Measurements from ENCODE around the gene PDE8A. TPM values are rescaled to one million over a fixed set of nuclear protein-coding genes. Genes with fewer than 3 reads are reported as not detected.

PDE8A gene
- total RNA-seq, 1 experiment from 2014 or later = 27.4 TPM

GRCh38 chr15:84938726-84939125, 42.9 kb upstream of the PDE8A start:
- Mint-ChIP-seq H3K27ac (ENCODE audit: low read depth, unreplicated experiment) (no peak overlapping the region), H3K4me1 (ENCODE audit: insufficient read depth, unreplicated experiment) (no peaks in the 10 kb centered on the region), H3K27me3 (ENCODE audit: insufficient read depth, unreplicated experiment) (peaks cover 12% of the 10 kb centered on the region), H3K4me3 (ENCODE audit: unreplicated experiment) (no peak overlapping the region), H3K36me3 (ENCODE audit: insufficient read depth, unreplicated experiment) (no peaks in the 10 kb centered on the region), H3K9me3 (ENCODE audit: unreplicated experiment) (no peaks in the 10 kb centered on the region)
- CTCF ChIA-PET = interaction anchor here (0.8 to 1.1 kb wide), 2 partner anchors 11 to 283 kb away, joined by 3 to 4 read pairs; no protein-coding TSS in a partner anchor
- no peak for DNase-seq (ENCODE audit: unreplicated experiment)
- POLR2A ChIA-PET = interaction anchor here (0.7 kb wide), 1 partner anchor 204 kb away, joined by 6 read pairs; no protein-coding TSS in a partner anchor
- BruUV-seq (replicated peaks) = no TSS peak
- no peak for TF ChIP-seq CTCF (IDR thresholded peaks at IDR 0.05; ENCODE audit: unreplicated experiment)
- intact Hi-C loops (cut with micrococcal nuclease) = no loop called here

GRCh38 chr15:84940399-84940798, 41.3 kb upstream of the PDE8A start:
- BruUV-seq (replicated peaks) = no TSS peak
- Mint-ChIP-seq H3K4me1 (ENCODE audit: insufficient read depth, unreplicated experiment) (no peaks in the 10 kb centered on the region), H3K36me3 (ENCODE audit: insufficient read depth, unreplicated experiment) (no peaks in the 10 kb centered on the region), H3K4me3 (ENCODE audit: unreplicated experiment) (no peak overlapping the region), H3K27me3 (ENCODE audit: insufficient read depth, unreplicated experiment) (peaks cover 12% of the 10 kb centered on the region), H3K9me3 (ENCODE audit: unreplicated experiment) (no peaks in the 10 kb centered on the region), H3K27ac (ENCODE audit: low read depth, unreplicated experiment) (no peak overlapping the region)
- ChIA-PET POLR2A (interaction anchor here (0.7 to 1.2 kb wide), 2 partner anchors 12 to 260 kb away, joined by 3 read pairs; no protein-coding TSS in a partner anchor), CTCF (interaction anchor here (0.6 to 1.5 kb wide), 3 partner anchors 16 to 286 kb away, joined by 3 to 5 read pairs (median 4); partner anchors contain the start of gene WDR73)
- intact Hi-C loops (cut with micrococcal nuclease) = no loop called here
- DNase-seq (ENCODE audit: unreplicated experiment) = no peak
- no peak for TF ChIP-seq CTCF (IDR thresholded peaks at IDR 0.05; ENCODE audit: unreplicated experiment)

GRCh38 chr15:84942456-84942855, 39.2 kb upstream of the PDE8A start:
- no TSS peak for BruUV-seq (replicated peaks)
- Mint-ChIP-seq H3K4me3 (ENCODE audit: unreplicated experiment) (no peak overlapping the region), H3K27ac (ENCODE audit: low read depth, unreplicated experiment) (no peak overlapping the region), H3K9me3 (ENCODE audit: unreplicated experiment) (no peaks in the 10 kb centered on the region), H3K27me3 (ENCODE audit: insufficient read depth, unreplicated experiment) (peaks cover 12% of the 10 kb centered on the region), H3K36me3 (ENCODE audit: insufficient read depth, unreplicated experiment) (no peaks in the 10 kb centered on the region), H3K4me1 (ENCODE audit: insufficient read depth, unreplicated experiment) (no peaks in the 10 kb centered on the region)
- CTCF ChIA-PET = interaction anchor here (1.6 to 2.1 kb wide), 2 partner anchors 13 to 17 kb away, joined by 4 to 6 read pairs; no protein-coding TSS in a partner anchor
- no peak for TF ChIP-seq CTCF (IDR thresholded peaks at IDR 0.05; ENCODE audit: unreplicated experiment)
- DNase-seq (ENCODE audit: unreplicated experiment) = no peak
- intact Hi-C loops (cut with micrococcal nuclease) = no loop called here
- POLR2A ChIA-PET = no interaction called here

GRCh38 chr15:84944311-84944710, 37.3 kb upstream of the PDE8A start:
- Mint-ChIP-seq H3K4me3 (ENCODE audit: unreplicated experiment) (no peak overlapping the region), H3K27me3 (ENCODE audit: insufficient read depth, unreplicated experiment) (no peaks in the 10 kb centered on the region), H3K27ac (ENCODE audit: low read depth, unreplicated experiment) (no peak overlapping the region), H3K4me1 (ENCODE audit: insufficient read depth, unreplicated experiment) (no peaks in the 10 kb centered on the region), H3K36me3 (ENCODE audit: insufficient read depth, unreplicated experiment) (no peaks in the 10 kb centered on the region), H3K9me3 (ENCODE audit: unreplicated experiment) (no peaks in the 10 kb centered on the region)
- no peak for TF ChIP-seq CTCF (IDR thresholded peaks at IDR 0.05; ENCODE audit: unreplicated experiment)
- DNase-seq (ENCODE audit: unreplicated experiment) = no peak
- ChIA-PET POLR2A (interaction anchor here (0.5 kb wide), 1 partner anchor 36 kb away, joined by 3 read pairs; no protein-coding TSS in a partner anchor), CTCF (interaction anchor here (0.5 to 2.1 kb wide), 5 partner anchors 9 to 99 kb away, joined by 3 to 4 read pairs (median 4); no protein-coding TSS in a partner anchor)
- intact Hi-C loops (cut with micrococcal nuclease) = no loop called here
- BruUV-seq (replicated peaks) = no TSS peak
